ENCODE results near the gene MYO16. TPM values are rescaled to one million over a fixed set of nuclear protein-coding genes. Genes with fewer than 3 reads are reported as not detected.

MYO16 gene
- polyA plus RNA-seq, 2 of the 4 experiments (the other 2 are of a cell fraction): 0.03 to 0.06 TPM

GRCh38 chr13:108728370-108728769 lies 99.0 kb downstream of the MYO16 start:
- Histone ChIP-seq H3K4me3 (no peak overlapping the region), H3K27ac (no peak overlapping the region), H3K9me3 (no peaks in the 10 kb centered on the region), H3K4me2 (no peak overlapping the region), H3K4me1 (no peaks in the 10 kb centered on the region)
- no peak for TF ChIP-seq BHLHE40 (IDR thresholded peaks at IDR 0.05; ENCODE audit: low read depth, low read length)
- no peak for TF ChIP-seq FOSB (CRISPR knock-in tag; IDR thresholded peaks at IDR 0.05)
- TF ChIP-seq HOXA7 (CRISPR knock-in tag; IDR thresholded peaks at IDR 0.05): no peak
- no peak for TF ChIP-seq CBX8 (IDR thresholded peaks at IDR 0.05)
- no peak for TF ChIP-seq MYC (IDR thresholded peaks at IDR 0.05; ENCODE audit: borderline replicate concordance, low read length)
- TF ChIP-seq CBX2 (IDR thresholded peaks at IDR 0.05; ENCODE audit: borderline replicate concordance, low read depth): no peak
- no peak for TF ChIP-seq ESRRA (IDR thresholded peaks at IDR 0.05; ENCODE audit: borderline replicate concordance, low read length)
- TF ChIP-seq GATA3 (IDR thresholded peaks at IDR 0.05; ENCODE audit: borderline replicate concordance): no peak
- TF ChIP-seq TFCP2L1 (CRISPR knock-in tag; IDR thresholded peaks at IDR 0.05): no peak
- TF ChIP-seq HDAC2 (IDR thresholded peaks at IDR 0.05): no peak
- no peak for TF ChIP-seq CHD4 (IDR thresholded peaks at IDR 0.05; ENCODE audit: borderline replicate concordance)
- no peak for TF ChIP-seq MAFK (IDR thresholded peaks at IDR 0.05; ENCODE audit: partially characterized antibody)
- TF ChIP-seq JUN (IDR thresholded peaks at IDR 0.05): no peak
- TF ChIP-seq FOSL2 (IDR thresholded peaks at IDR 0.05): no peak
- no peak for TF ChIP-seq FOSL2 (CRISPR knock-in tag; IDR thresholded peaks at IDR 0.05)
- no peak for TF ChIP-seq HOXB13 (CRISPR knock-in tag; IDR thresholded peaks at IDR 0.05; ENCODE audit: low read depth)
- no peak for TF ChIP-seq NFE2L2 (conservative IDR thresholded peaks at IDR 0.05; ENCODE audit: low read length)
- TF ChIP-seq RARB (CRISPR knock-in tag; IDR thresholded peaks at IDR 0.05): no peak
- TF ChIP-seq RNF2 (IDR thresholded peaks at IDR 0.05; ENCODE audit: borderline replicate concordance, low read depth): no peak
- TF ChIP-seq EHMT2 (IDR thresholded peaks at IDR 0.05; ENCODE audit: low read depth): no peak
- TF ChIP-seq KDM5A (IDR thresholded peaks at IDR 0.05): no peak
- 64% methylated on average over 5 of the region's 5 CpGs for WGBS (ENCODE audit: missing lambda C conversion rate)
- peak in 1 of 2 experiments; percentile 73; a peak in 3 of 6 replicates for ATAC-seq
- no peak for FAIRE-seq
- DNase-seq (ENCODE audit: low read depth in 1 of 2, low spot score in 1 of 2): peak in 1 of 2 experiments; percentile 36
- ChIA-PET CTCF (no interaction called here), POLR2A (no interaction called here)

DNA sequence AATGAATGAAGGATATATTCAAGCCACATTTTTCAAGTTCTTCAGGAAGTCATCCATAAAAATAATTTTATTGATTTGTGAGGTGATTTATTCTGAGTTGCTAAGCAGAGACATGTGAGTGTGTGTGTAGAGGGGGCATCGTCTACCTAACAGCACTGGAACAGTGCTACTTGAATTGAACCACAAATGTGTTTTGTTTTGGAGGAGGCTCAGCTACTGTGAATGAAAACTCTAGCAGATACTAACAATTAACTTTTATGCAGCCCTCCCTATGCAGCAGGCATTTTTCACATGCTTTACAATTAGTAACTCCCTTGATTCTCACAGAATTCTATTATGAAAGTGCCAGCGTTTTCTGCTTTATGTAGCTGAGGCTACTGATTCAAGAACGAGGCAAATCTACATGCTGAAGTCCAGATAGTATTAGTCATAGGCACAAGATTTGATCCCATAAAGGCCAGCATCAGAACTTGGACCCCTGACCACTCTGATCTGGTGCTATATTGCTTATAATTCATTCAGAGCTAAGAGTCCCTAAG lies 103.7 kb downstream of the MYO16 start:
- no peak for ATAC-seq

More for the DNA sequence above, 103.7 kb downstream of the MYO16 start:
- FAIRE-seq: no peak
- TF ChIP-seq HDAC2 (IDR thresholded peaks at IDR 0.05) (no peak), CBX8 (IDR thresholded peaks at IDR 0.05) (no peak), HES2 (IDR thresholded peaks at IDR 0.05) (no peak), POLR2AphosphoS2 (conservative IDR thresholded peaks at IDR 0.05; ENCODE audit: low read length) (no peak), FOSL2 (IDR thresholded peaks at IDR 0.05) (no peak), FOSL2 (CRISPR knock-in tag; IDR thresholded peaks at IDR 0.05) (no peak), SMC3 (IDR thresholded peaks at IDR 0.05) (no peak), HEYL (CRISPR knock-in tag; IDR thresholded peaks at IDR 0.05) (no peak), EHMT2 (IDR thresholded peaks at IDR 0.05; ENCODE audit: low read depth) (no peak), CHD2 (IDR thresholded peaks at IDR 0.05; ENCODE audit: low read length, partially characterized antibody) (no peak), HOXA7 (CRISPR knock-in tag; IDR thresholded peaks at IDR 0.05) (no peak), ESRRA (IDR thresholded peaks at IDR 0.05; ENCODE audit: borderline replicate concordance, low read length) (no peak), BCL3 (IDR thresholded peaks at IDR 0.05) (no peak), EHF (CRISPR knock-in tag; IDR thresholded peaks at IDR 0.05) (no peak), TFCP2L1 (CRISPR knock-in tag; IDR thresholded peaks at IDR 0.05) (no peak), FOXS1 (CRISPR knock-in tag; IDR thresholded peaks at IDR 0.05) (no peak), EP300 (IDR thresholded peaks at IDR 0.05) (no peak), KDM5A (IDR thresholded peaks at IDR 0.05) (no peak)
- TF ChIP-seq, protein P1, sequence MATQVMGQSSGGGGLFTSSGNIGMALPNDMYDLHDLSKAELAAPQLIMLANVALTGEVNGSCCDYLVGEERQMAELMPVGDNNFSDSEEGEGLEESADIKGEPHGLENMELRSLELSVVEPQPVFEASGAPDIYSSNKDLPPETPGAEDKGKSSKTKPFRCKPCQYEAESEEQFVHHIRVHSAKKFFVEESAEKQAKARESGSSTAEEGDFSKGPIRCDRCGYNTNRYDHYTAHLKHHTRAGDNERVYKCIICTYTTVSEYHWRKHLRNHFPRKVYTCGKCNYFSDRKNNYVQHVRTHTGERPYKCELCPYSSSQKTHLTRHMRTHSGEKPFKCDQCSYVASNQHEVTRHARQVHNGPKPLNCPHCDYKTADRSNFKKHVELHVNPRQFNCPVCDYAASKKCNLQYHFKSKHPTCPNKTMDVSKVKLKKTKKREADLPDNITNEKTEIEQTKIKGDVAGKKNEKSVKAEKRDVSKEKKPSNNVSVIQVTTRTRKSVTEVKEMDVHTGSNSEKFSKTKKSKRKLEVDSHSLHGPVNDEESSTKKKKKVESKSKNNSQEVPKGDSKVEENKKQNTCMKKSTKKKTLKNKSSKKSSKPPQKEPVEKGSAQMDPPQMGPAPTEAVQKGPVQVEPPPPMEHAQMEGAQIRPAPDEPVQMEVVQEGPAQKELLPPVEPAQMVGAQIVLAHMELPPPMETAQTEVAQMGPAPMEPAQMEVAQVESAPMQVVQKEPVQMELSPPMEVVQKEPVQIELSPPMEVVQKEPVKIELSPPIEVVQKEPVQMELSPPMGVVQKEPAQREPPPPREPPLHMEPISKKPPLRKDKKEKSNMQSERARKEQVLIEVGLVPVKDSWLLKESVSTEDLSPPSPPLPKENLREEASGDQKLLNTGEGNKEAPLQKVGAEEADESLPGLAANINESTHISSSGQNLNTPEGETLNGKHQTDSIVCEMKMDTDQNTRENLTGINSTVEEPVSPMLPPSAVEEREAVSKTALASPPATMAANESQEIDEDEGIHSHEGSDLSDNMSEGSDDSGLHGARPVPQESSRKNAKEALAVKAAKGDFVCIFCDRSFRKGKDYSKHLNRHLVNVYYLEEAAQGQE (IDR thresholded peaks at IDR 0.05): no peak
- TF ChIP-seq, protein P2, sequence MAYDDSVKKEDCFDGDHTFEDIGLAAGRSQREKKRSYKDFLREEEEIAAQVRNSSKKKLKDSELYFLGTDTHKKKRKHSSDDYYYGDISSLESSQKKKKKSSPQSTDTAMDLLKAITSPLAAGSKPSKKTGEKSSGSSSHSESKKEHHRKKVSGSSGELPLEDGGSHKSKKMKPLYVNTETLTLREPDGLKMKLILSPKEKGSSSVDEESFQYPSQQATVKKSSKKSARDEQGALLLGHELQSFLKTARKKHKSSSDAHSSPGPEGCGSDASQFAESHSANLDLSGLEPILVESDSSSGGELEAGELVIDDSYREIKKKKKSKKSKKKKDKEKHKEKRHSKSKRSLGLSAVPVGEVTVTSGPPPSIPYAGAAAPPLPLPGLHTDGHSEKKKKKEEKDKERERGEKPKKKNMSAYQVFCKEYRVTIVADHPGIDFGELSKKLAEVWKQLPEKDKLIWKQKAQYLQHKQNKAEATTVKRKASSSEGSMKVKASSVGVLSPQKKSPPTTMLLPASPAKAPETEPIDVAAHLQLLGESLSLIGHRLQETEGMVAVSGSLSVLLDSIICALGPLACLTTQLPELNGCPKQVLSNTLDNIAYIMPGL (CRISPR knock-in tag; IDR thresholded peaks at IDR 0.05; ENCODE audit: borderline replicate concordance): no peak
- DNase-seq (ENCODE audit: low read depth in 1 of 2, low spot score in 1 of 2): no peak
- WGBS (ENCODE audit: missing lambda C conversion rate): 42% methylated on average over 3 of the region's 3 CpGs
- ChIA-PET POLR2A (no interaction called here), CTCF (no interaction called here)
- Histone ChIP-seq H3K4me1 (no peaks in the 10 kb centered on the region), H3K4me3 (no peak overlapping the region), H3K4me2 (no peak overlapping the region), H3K27ac (no peak overlapping the region), H3K9me3 (no peaks in the 10 kb centered on the region)
